GM12892 (cell line): ENCODE results near the gene ZNF160.
"Not testable (repeated sequence)": the region's sequence is repeated elsewhere in the genome, so short reads cannot be mapped to it uniquely, and the experiment has no call there.

Source experiments
- POLR2A ChIP-seq: IDR thresholded peaks from 2 replicates; pipeline ENCODE4 v1.6.1; 2011; ENCODE audit warnings: low read depth, low read length, control low read depth
- POLR2AphosphoS5 ChIP-seq: IDR thresholded peaks from 2 replicates; pipeline ENCODE4 v1.6.1; 2011; ENCODE audit warnings: low read depth, low read length, control low read depth
- TAF1 ChIP-seq: IDR thresholded peaks from 2 replicates; pipeline ENCODE4 v1.6.1; 2011; ENCODE audit warnings: low read depth, mild to moderate bottlenecking, control low read depth, low read length, borderline replicate concordance

DNA sequence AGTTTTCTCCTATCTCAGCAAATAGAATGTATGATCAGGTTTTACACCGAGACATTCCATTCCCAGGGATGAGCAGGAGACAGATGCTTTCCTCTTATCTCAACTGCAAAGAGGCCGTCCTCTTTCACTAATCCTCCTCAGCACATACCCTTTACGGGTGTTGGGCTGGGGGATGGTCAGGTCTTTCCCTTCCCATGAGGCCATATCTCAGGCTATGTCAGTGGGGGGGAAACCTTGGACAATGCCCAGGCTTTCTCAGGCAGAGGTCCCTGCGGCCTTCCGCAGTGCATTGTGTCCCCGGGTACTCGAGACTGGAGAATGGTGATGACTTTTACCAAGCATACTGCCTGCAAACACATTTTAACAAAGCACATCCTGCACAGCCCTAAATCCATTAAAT, 74.9 kb downstream of the ZNF160 start:
- TF ChIP-seq POLR2AphosphoS5, POLR2A, TAF1: not testable (repeated sequence)
